ENCODE data around the gene MAL.

- no peak for TF ChIP-seq ZNF382 (CRISPR knock-in tag; IDR thresholded peaks at IDR 0.05; ENCODE audit: borderline replicate concordance)
- TF ChIP-seq HOXA9 (CRISPR knock-in tag; IDR thresholded peaks at IDR 0.05; ENCODE audit: borderline replicate concordance) = no peak
- TF ChIP-seq POLR2AphosphoS5 (IDR thresholded peaks at IDR 0.05; ENCODE audit: low read depth, low read length) = no peak
- TF ChIP-seq REST (IDR thresholded peaks at IDR 0.05; ENCODE audit: borderline replicate concordance in 1 of 2, low read depth in 1 of 2, low read length in 2 of 2) = no peak
- no peak for TF ChIP-seq KAT7 (CRISPR knock-in tag; IDR thresholded peaks at IDR 0.05; ENCODE audit: borderline replicate concordance)
- no peak for TF ChIP-seq RXRA (CRISPR knock-in tag; IDR thresholded peaks at IDR 0.05)
- no peak for TF ChIP-seq CTCF (CRISPR knock-in tag; IDR thresholded peaks at IDR 0.05)
- TF ChIP-seq ZNF788 (CRISPR knock-in tag; IDR thresholded peaks at IDR 0.05; ENCODE audit: borderline replicate concordance) = no peak
- TF ChIP-seq SAFB2 (CRISPR knock-in tag; IDR thresholded peaks at IDR 0.05; ENCODE audit: borderline replicate concordance, low read depth) = no peak
- TF ChIP-seq ZFP91 (CRISPR knock-in tag; IDR thresholded peaks at IDR 0.05; ENCODE audit: borderline replicate concordance) = no peak
- TF ChIP-seq ZNF790 (CRISPR knock-in tag; IDR thresholded peaks at IDR 0.05; ENCODE audit: borderline replicate concordance) = no peak
Observed at GRCh38 chr2:94990956-94991355, 34.6 kb upstream of the MAL start.

Data from HepG2 (cell line).